CD4-positive, alpha-beta T cell treated with Interleukin-21 for 1 hour (primary cell): ENCODE results near the gene MPPED2.

Source experiments
- DNase-seq: peaks from one replicate; pipeline ENCODE4 v3.0.0-alpha.2; 2020

Gene MPPED2

GRCh38 chr11:30406978-30407762 lies 179.0 kb downstream of the MPPED2 start:
- no peak for DNase-seq

- DNase-seq, result no peak
Measured at GRCh38 chr11:30405385-30405784, 180.8 kb downstream of the MPPED2 start.

GRCh38 chr11:30404136-30404535 lies 182.0 kb downstream of the MPPED2 start:
- DNase-seq, result no peak

GRCh38 chr11:30395751-30396150 lies 190.4 kb downstream of the MPPED2 start:
- DNase-seq, result no peak

GRCh38 chr11:30393012-30393411 lies 193.1 kb downstream of the MPPED2 start:
- no peak for DNase-seq

- no peak for DNase-seq
Measured at GRCh38 chr11:30392221-30392784, 193.8 kb downstream of the MPPED2 start.

GRCh38 chr11:30388957-30389356 lies 197.2 kb downstream of the MPPED2 start:
- no peak for DNase-seq

GRCh38 chr11:30387891-30388861 lies 198.0 kb downstream of the MPPED2 start:
- DNase-seq, result no peak

GRCh38 chr11:30381879-30382278 lies 204.3 kb downstream of the MPPED2 start:
- DNase-seq, result no peak

- DNase-seq, result no peak
Measured at GRCh38 chr11:30380846-30381245, 205.3 kb downstream of the MPPED2 start.

GRCh38 chr11:30377347-30377746 lies 208.8 kb downstream of the MPPED2 start:
- DNase-seq, result no peak

- no peak for DNase-seq
Measured at GRCh38 chr11:30370164-30370563, 216.0 kb downstream of the MPPED2 start.

- no peak for DNase-seq
Measured at GRCh38 chr11:30368394-30368793, 217.8 kb downstream of the MPPED2 start.

- no peak for DNase-seq
Measured at GRCh38 chr11:30365793-30366517, 220.2 kb downstream of the MPPED2 start.

- DNase-seq, result no peak
Measured at GRCh38 chr11:30364837-30365482, 221.2 kb downstream of the MPPED2 start.

- no peak for DNase-seq
Measured at GRCh38 chr11:30364139-30364836, 221.9 kb downstream of the MPPED2 start.

- no peak for DNase-seq
Measured at GRCh38 chr11:30360741-30361140, 225.4 kb downstream of the MPPED2 start.
